Transverse colon (tissue), 4 donors: Measurements from ENCODE around the gene UNC13B. TPM values are rescaled to one million over a fixed set of nuclear protein-coding genes. Genes with fewer than 3 reads are reported as not detected.

Source experiments
- DNase-seq: peaks from one replicate; pipeline ENCODE4 v3.0.0-alpha.2; 2019
- H3K27ac ChIP-seq, 4 donors: fragments of 200-600 bp; sonication (generic); 2 replicates each; pipeline ENCODE4 v1.5.1; 2016 to 2018; ENCODE audit warnings: inconsistent platforms in 4 of 4
- H3K27me3 ChIP-seq: fragments of 200-600 bp; sonication (generic); 2 replicates; pipeline ENCODE4 v1.5.1; 2017; ENCODE audit warnings: inconsistent platforms
- H3K36me3 ChIP-seq, 4 donors: fragments of 200-600 bp; sonication (generic); 2 replicates each; pipeline ENCODE4 v1.5.1; 2017 to 2019; ENCODE audit warnings: inconsistent platforms in 4 of 4
- H3K4me1 ChIP-seq, 4 donors: fragments of 200-600 bp; sonication (generic); 2 replicates each; pipeline ENCODE4 v1.5.1; 2017 to 2020; ENCODE audit warnings: inconsistent platforms in 4 of 4
- H3K4me3 ChIP-seq, 4 donors: fragments of 200-600 bp; sonication (generic); 1 replicate in 1 of 4; 2 replicates in 3 of 4; pipeline versions ENCODE4 v1.5.1 to v1.6.1; 2017 to 2019; ENCODE audit warnings: inconsistent platforms in 4 of 4
- H3K9me3 ChIP-seq, 2 donors: fragments of 200-600 bp; sonication (generic); 2 replicates each; pipeline ENCODE4 v1.5.1; 2017 to 2019; ENCODE audit warnings: inconsistent platforms in 2 of 2
- CTCF ChIP-seq, 5 experiments: fragments of 200-600 bp in 3 of 5; fragments of 450-650 bp in 2 of 5; sonication (generic) in 3 of 5; IDR thresholded peaks; 1 replicate in 2 of 5; 2 replicates in 3 of 5; pipeline ENCODE4 v1.5.1; 2016 to 2017; ENCODE audit warnings: antibody characterized with exemption in 5 of 5, inconsistent platforms in 3 of 5, mild to moderate bottlenecking in 2 of 5, moderate library complexity in 1 of 5
- EP300 ChIP-seq: sonication (generic); formaldehyde crosslinking; IDR thresholded peaks from one replicate; pipeline ENCODE4 v1.6.1; 2017; ENCODE audit warnings: antibody characterized with exemption, low read depth
- POLR2A ChIP-seq: fragments of 450-650 bp; IDR thresholded peaks from one replicate; pipeline ENCODE4 v1.6.1; 2016; ENCODE audit warnings: antibody characterized with exemption, mild to moderate bottlenecking, moderate library complexity
- POLR2AphosphoS5 ChIP-seq, 3 donors: sonication (generic); formaldehyde crosslinking; IDR thresholded peaks; one replicate each; pipeline ENCODE4 v1.6.1; 2016; ENCODE audit warnings: antibody characterized with exemption in 3 of 3
- WGBS, 2 donors: methylation state at CpG; one replicate each; pipeline ENCODE4 v1.1.5; 2018; ENCODE audit warnings: low coverage in 1 of 2; 5-methylcytosine and 5-hydroxymethylcytosine counted together
- in situ Hi-C, 4 donors: fragments of 200-750 bp; cut with MboI; loops; one replicate each; pipeline versions ENCODE4 v1.15.0 to v1.15.1; 2017; ENCODE audit warnings: low sequenced_read_pairs in 3 of 4, low pct_ligation_motif_present in 1 of 4, low pct_unique_long_range_greater_than_20kb in 1 of 4
- intact Hi-C: fragments of 100-400 bp; cut with DNase I; formaldehyde crosslinking; loops from one replicate; pipeline ENCODE4 v1.15.1; 2023; ENCODE audit warnings: low total_unique reads
- total RNA-seq, 4 donors: library from RNA; depleted of rRNA; stranded (reverse); fragments of >200 nt; gene quantifications; one replicate each; pipeline ENCODE4 v1.1.0, GENCODE V29; 2016

Gene UNC13B
- total RNA-seq, 4 donors from 2014 or later, result 52.1 to 67.0 (median 58.9) TPM

GRCh38 chr9:35306283-35306682, 144.5 kb downstream of the UNC13B start:
- Histone ChIP-seq H3K36me3 (peaks cover 0 to 5% (median under 1%) of the 10 kb centered on the region in 4 donors), H3K27ac (no peak overlapping the region), H3K9me3 (no peaks in the 10 kb centered on the region), H3K4me1 (no peaks in the 10 kb centered on the region), H3K27me3 (no peaks in the 10 kb centered on the region), H3K4me3 (no peak overlapping the region)
- WGBS, 2 donors, result 70% methylated on average over 1 of the region's 1 CpG; no CpG with 5 or more reads in 1 of the 2 donors
- no peak for DNase-seq
- intact Hi-C loops (no loop called here), in situ Hi-C loops (no loop called here)
- no peak for TF ChIP-seq EP300
- TF ChIP-seq POLR2AphosphoS5 (IDR thresholded peaks at IDR 0.05), result no peak
- TF ChIP-seq CTCF (IDR thresholded peaks at IDR 0.05), result no peak
- TF ChIP-seq POLR2A, result no peak

- peaks cover 0 to 5% (median 0%) of the 10 kb centered on the region in 4 donors for H3K36me3 ChIP-seq
- TF ChIP-seq EP300 (no peak), CTCF (IDR thresholded peaks at IDR 0.05) (no peak), POLR2AphosphoS5 (IDR thresholded peaks at IDR 0.05) (no peak), POLR2A (no peak)
- H3K27ac ChIP-seq, result no peak overlapping the region
- H3K27me3 ChIP-seq, result no peaks in the 10 kb centered on the region
- H3K4me1 ChIP-seq, result no peaks in the 10 kb centered on the region
- WGBS, 2 donors, result 60 to 75% methylated on average over 1 to 2 of the region's 2 CpGs
- no peaks in the 10 kb centered on the region for H3K9me3 ChIP-seq
- no peak overlapping the region for H3K4me3 ChIP-seq
- intact Hi-C loops (no loop called here), in situ Hi-C loops (no loop called here)
- no peak for DNase-seq
Measured at GRCh38 chr9:35308316-35308715, 146.5 kb downstream of the UNC13B start.

GRCh38 chr9:35311891-35312639, 150.3 kb downstream of the UNC13B start:
- Histone ChIP-seq H3K36me3 (peaks cover 0 to 9% (median 0%) of the 10 kb centered on the region in 4 donors), H3K4me3 (no peak overlapping the region), H3K4me1 (no peaks in the 10 kb centered on the region), H3K9me3 (no peaks in the 10 kb centered on the region), H3K27ac (no peak overlapping the region), H3K27me3 (no peaks in the 10 kb centered on the region)
- TF ChIP-seq POLR2AphosphoS5 (IDR thresholded peaks at IDR 0.05) (no peak), CTCF (IDR thresholded peaks at IDR 0.05) (no peak)
- DNase-seq, result no peak
- in situ Hi-C loops, result no loop called here
- intact Hi-C loops, result no loop called here
- WGBS, 2 donors, result 62 to 89% methylated on average over 5 of the region's 5 CpGs

GRCh38 chr9:35313460-35313859, 151.7 kb downstream of the UNC13B start:
- peaks cover 0 to 9% (median 4%) of the 10 kb centered on the region in 4 donors for H3K36me3 ChIP-seq
- in situ Hi-C loops, result no loop called here
- no peak overlapping the region for H3K27ac ChIP-seq
- WGBS, 2 donors, result 94 to 100% methylated on average over 1 to 4 of the region's 4 CpGs
- TF ChIP-seq CTCF (IDR thresholded peaks at IDR 0.05), result no peak
- TF ChIP-seq POLR2AphosphoS5 (IDR thresholded peaks at IDR 0.05), result no peak
- TF ChIP-seq EP300, result no peak
- TF ChIP-seq POLR2A, result no peak
- DNase-seq, result no peak
- no peak overlapping the region for H3K4me3 ChIP-seq
- H3K9me3 ChIP-seq, result peaks cover 0 to 3% of the 10 kb centered on the region in 2 donors
- no peaks in the 10 kb centered on the region for H3K27me3 ChIP-seq
- intact Hi-C loops, result no loop called here
- no peaks in the 10 kb centered on the region for H3K4me1 ChIP-seq
